H9 (cell line): ENCODE measurements around the gene FARS2. TPM values are rescaled to one million over a fixed set of nuclear protein-coding genes. Genes with fewer than 3 reads are reported as not detected.

ENCODE experiments used
- DNase-seq: peaks from one replicate; pipeline ENCODE4 v3.0.0-alpha.2; 2017
- H2AFZ ChIP-seq: one replicate; pipeline ENCODE4 v1.6.1; 2013; ENCODE audit warnings: mild to moderate bottlenecking, low read length, control low read depth, moderate library complexity
- H2AK5ac ChIP-seq: 2 replicates; pipeline ENCODE4 v1.6.1; 2013; ENCODE audit warnings: low read length, control low read depth, mixed read lengths; ENCODE audit not compliant: insufficient read length
- H2BK120ac ChIP-seq: one replicate; pipeline ENCODE4 v1.6.1; 2013; ENCODE audit warnings: low read depth, mild to moderate bottlenecking, low read length, control low read depth, inconsistent platforms; ENCODE audit not compliant: poor library complexity, severe bottlenecking
- H2BK12ac ChIP-seq: 2 replicates; pipeline ENCODE4 v1.6.1; 2013; ENCODE audit warnings: low read length, control low read depth, mixed read lengths, low read depth; ENCODE audit not compliant: insufficient read length
- H2BK15ac ChIP-seq: 2 replicates; pipeline ENCODE4 v1.6.1; 2013; ENCODE audit warnings: low read depth, low read length, control low read depth
- H2BK20ac ChIP-seq: one replicate; pipeline ENCODE4 v1.6.1; 2013; ENCODE audit warnings: low read depth, mild to moderate bottlenecking, low read length, control low read depth, inconsistent platforms; ENCODE audit not compliant: poor library complexity, severe bottlenecking
- H2BK5ac ChIP-seq: 2 replicates; pipeline ENCODE4 v1.6.1; 2013; ENCODE audit warnings: low read length, control low read depth, mixed read lengths; ENCODE audit not compliant: insufficient read length
- H3K14ac ChIP-seq: 2 replicates; pipeline ENCODE4 v1.6.1; 2013; ENCODE audit warnings: low read length, control low read depth; ENCODE audit not compliant: insufficient read depth
- H3K18ac ChIP-seq: 2 replicates; pipeline ENCODE4 v1.6.1; 2013; ENCODE audit warnings: low read depth, mild to moderate bottlenecking, mixed read lengths, low read length, control low read depth; ENCODE audit not compliant: insufficient read length
- H3K23ac ChIP-seq: 2 replicates; pipeline ENCODE4 v1.6.1; 2013; ENCODE audit warnings: low read length, control low read depth, mixed read lengths, low read depth; ENCODE audit not compliant: insufficient read length
- H3K23me2 ChIP-seq: 2 replicates; pipeline ENCODE4 v1.6.1; 2013; ENCODE audit warnings: low read depth, mild to moderate bottlenecking, mixed read lengths, low read length, control low read depth; ENCODE audit not compliant: insufficient read length, poor library complexity, severe bottlenecking
- H3K27ac ChIP-seq: 2 replicates; pipeline ENCODE4 v1.5.1; 2013; ENCODE audit warnings: low read length, control low read depth, mixed read lengths, low read depth; ENCODE audit not compliant: insufficient read length
- H3K27me3 ChIP-seq: 2 replicates; pipeline ENCODE4 v1.6.1; 2013; ENCODE audit warnings: low read length, control low read depth, inconsistent platforms; ENCODE audit not compliant: insufficient read depth
- H3K4ac ChIP-seq: 2 replicates; pipeline ENCODE4 v1.6.1; 2013; ENCODE audit warnings: low read depth, mild to moderate bottlenecking, control low read depth, inconsistent platforms, low read length, moderate library complexity
- H3K4me1 ChIP-seq: 2 replicates; pipeline ENCODE4 v1.6.1; 2013; ENCODE audit warnings: low read length, control low read depth, inconsistent platforms; ENCODE audit not compliant: insufficient read depth
- H3K4me2 ChIP-seq: 2 replicates; pipeline ENCODE4 v1.6.1; 2013; ENCODE audit warnings: low read length, control low read depth, mixed read lengths; ENCODE audit not compliant: insufficient read length, insufficient read depth
- H3K56ac ChIP-seq: 2 replicates; pipeline ENCODE4 v1.6.1; 2013; ENCODE audit warnings: low read depth, mild to moderate bottlenecking, mixed read lengths, low read length, control low read depth; ENCODE audit not compliant: insufficient read length
- H3K79me1 ChIP-seq: 2 replicates; pipeline ENCODE4 v1.6.1; 2013; ENCODE audit warnings: low read depth, mild to moderate bottlenecking, moderate library complexity, low read length, control low read depth, inconsistent platforms; ENCODE audit not compliant: insufficient read depth, poor library complexity, severe bottlenecking
- H3K79me2 ChIP-seq: 2 replicates; pipeline ENCODE4 v1.6.1; 2013; ENCODE audit warnings: low read length, control low read depth, inconsistent platforms; ENCODE audit not compliant: insufficient read depth
- H3K9ac ChIP-seq: 2 replicates; pipeline ENCODE4 v1.6.1; 2013; ENCODE audit warnings: low read length, control low read depth, mixed read lengths; ENCODE audit not compliant: insufficient read length; ENCODE audit errors: extremely low read depth
- H3K9me3 ChIP-seq: one replicate; pipeline ENCODE4 v1.6.1; 2013; ENCODE audit warnings: low read depth, low read length, inconsistent platforms; ENCODE audit not compliant: control insufficient read depth
- H3T11ph ChIP-seq: one replicate; pipeline ENCODE4 v1.6.1; 2013; ENCODE audit warnings: mild to moderate bottlenecking, low read length, control low read depth, inconsistent platforms
- H4K20me1 ChIP-seq: one replicate; pipeline ENCODE4 v1.6.1; 2013; ENCODE audit not compliant: control insufficient read depth, insufficient read length, insufficient read depth
- H4K5ac ChIP-seq: 2 replicates; pipeline ENCODE4 v1.6.1; 2013; ENCODE audit warnings: low read depth, mild to moderate bottlenecking, mixed read lengths, low read length, control low read depth; ENCODE audit not compliant: insufficient read length
- H4K8ac ChIP-seq: replicated peaks from 2 replicates; pipeline ENCODE4 v1.6.1; 2013; ENCODE audit warnings: low read length, control low read depth, mixed read lengths, low read depth; ENCODE audit not compliant: insufficient read length
- H4K91ac ChIP-seq: 2 replicates; pipeline ENCODE4 v1.6.1; 2013; ENCODE audit warnings: low read depth, mild to moderate bottlenecking, moderate library complexity, mixed read lengths, low read length, control low read depth; ENCODE audit not compliant: insufficient read length
- H3K27ac Mint-ChIP-seq, 3 experiments: 2 replicates in 2 of 3; 3 replicates in 1 of 3; pipeline ENCODE4 v1.8.0; 2020 to 2021; ENCODE audit warnings: mixed read lengths in 3 of 3, mild to moderate bottlenecking in 1 of 3, moderate library complexity in 1 of 3
- H3K27me3 Mint-ChIP-seq: 2 replicates; pipeline ENCODE4 v1.8.0; 2021; ENCODE audit warnings: low read depth, mild to moderate bottlenecking, moderate library complexity, mixed read lengths
- H3K36me3 Mint-ChIP-seq, 3 experiments: 2 replicates in 2 of 3; 3 replicates in 1 of 3; pipeline ENCODE4 v1.8.0; 2020 to 2021; ENCODE audit warnings: low read depth in 3 of 3, mixed read lengths in 3 of 3; ENCODE audit not compliant: insufficient read depth in 1 of 3
- H3K4me1 Mint-ChIP-seq, 2 experiments: 2 replicates each; pipeline ENCODE4 v1.8.0; 2020; ENCODE audit warnings: mixed read lengths in 2 of 2
- H3K4me3 Mint-ChIP-seq, 2 experiments: 2 replicates in 1 of 2; 3 replicates in 1 of 2; pipeline ENCODE4 v1.8.0; 2020 to 2021; ENCODE audit warnings: mild to moderate bottlenecking in 2 of 2, mixed read lengths in 2 of 2, moderate library complexity in 1 of 2
- H3K9me3 Mint-ChIP-seq, 2 experiments: 2 replicates in 1 of 2; 3 replicates in 1 of 2; pipeline ENCODE4 v1.8.0; 2020; ENCODE audit warnings: mild to moderate bottlenecking in 2 of 2, mixed read lengths in 2 of 2, moderate library complexity in 1 of 2
- whole genome bisulfite sequencing: extraction: QIAGEN DNeasy Blood & Tissue Kit; methylation state at CpG from one replicate; pipeline ENCODE4 v1.1.7; 2013; ENCODE audit warnings: missing lambda C conversion rate, low lambda C conversion rate, mixed read lengths; ENCODE audit not compliant: insufficient read length; ENCODE audit errors: extremely low coverage; 5-methylcytosine and 5-hydroxymethylcytosine counted together
- total RNA-seq: library from RNA; stranded (reverse); gene quantifications from 2 replicates; pipeline ENCODE4 v1.2.1, GENCODE V29; 2021
- TF ChIP-seq, protein P1 (sequence below): fragments of 200-600 bp; sonication (generic); conservative IDR thresholded peaks from 3 replicates; pipeline ENCODE4 v1.8.0; 2021; ENCODE audit warnings: antibody characterized with exemption, mild to moderate bottlenecking

Gene FARS2
- total RNA-seq, 1 experiment from 2014 or later: 8.5 TPM

DNA sequence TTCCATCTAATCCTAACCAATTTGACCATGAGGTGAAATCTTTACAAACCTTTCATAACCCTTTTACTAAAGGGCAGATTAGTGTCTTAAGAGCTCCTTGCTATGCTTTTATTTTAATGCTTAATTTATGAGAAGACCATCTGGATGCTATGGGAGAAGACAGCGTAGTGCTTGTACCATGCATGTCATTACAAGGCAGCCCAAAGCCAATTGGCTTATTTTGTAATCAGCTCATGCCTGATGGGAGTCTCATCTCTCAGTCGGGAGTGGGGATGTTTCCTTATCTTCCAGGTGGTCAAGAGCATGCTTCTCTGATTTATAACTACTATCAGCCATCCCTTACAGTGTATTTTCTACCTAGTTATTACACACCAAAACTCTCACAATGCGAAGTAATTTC is 304.7 kb downstream of the FARS2 start:
- Histone ChIP-seq H3K79me2 (no peaks in the 10 kb centered on the region), H3K23me2 (no peaks in the 10 kb centered on the region), H4K5ac (no peak overlapping the region), H2BK5ac (no peak overlapping the region), H2BK20ac (no peak overlapping the region), H2AK5ac (no peak overlapping the region), H3K9me3 (no peaks in the 10 kb centered on the region), H3K14ac (no peak overlapping the region), H3K27ac (no peak overlapping the region), H3K79me1 (no peaks in the 10 kb centered on the region), H3K56ac (no peak overlapping the region), H3K4me2 (no peak overlapping the region), H3K4me1 (no peaks in the 10 kb centered on the region; the same call in 1 of the 2 replicates), H3K9ac (no peak overlapping the region), H3K4ac (no peak overlapping the region), H3K27me3 (no peaks in the 10 kb centered on the region), H2BK12ac (no peak overlapping the region), H4K91ac (no peak overlapping the region), H3K18ac (no peak overlapping the region), H2BK120ac (no peak overlapping the region), H4K8ac (no peak overlapping the region), H4K20me1 (no peaks in the 10 kb centered on the region), H2BK15ac (no peak overlapping the region), H3T11ph (no peak overlapping the region), H2AFZ (no peak overlapping the region), H3K23ac (no peak overlapping the region)
- Mint-ChIP-seq H3K27me3 (no peaks in the 10 kb centered on the region), H3K9me3 (peaks cover 0 to 11% of the 10 kb centered on the region in 2 experiments; a peak in 3 of 5 replicates), H3K27ac (no peak overlapping the region), H3K4me1 (peaks cover 23 to 25% of the 10 kb centered on the region in 2 experiments), H3K36me3 (peaks cover 0 to 7% (median 7%) of the 10 kb centered on the region in 3 experiments; a peak in 3 of 7 replicates), H3K4me3 (no peak overlapping the region)
- WGBS: no CpG with 5 or more reads among the region's 3 CpGs
- DNase-seq: no peak
- TF ChIP-seq, protein P1, sequence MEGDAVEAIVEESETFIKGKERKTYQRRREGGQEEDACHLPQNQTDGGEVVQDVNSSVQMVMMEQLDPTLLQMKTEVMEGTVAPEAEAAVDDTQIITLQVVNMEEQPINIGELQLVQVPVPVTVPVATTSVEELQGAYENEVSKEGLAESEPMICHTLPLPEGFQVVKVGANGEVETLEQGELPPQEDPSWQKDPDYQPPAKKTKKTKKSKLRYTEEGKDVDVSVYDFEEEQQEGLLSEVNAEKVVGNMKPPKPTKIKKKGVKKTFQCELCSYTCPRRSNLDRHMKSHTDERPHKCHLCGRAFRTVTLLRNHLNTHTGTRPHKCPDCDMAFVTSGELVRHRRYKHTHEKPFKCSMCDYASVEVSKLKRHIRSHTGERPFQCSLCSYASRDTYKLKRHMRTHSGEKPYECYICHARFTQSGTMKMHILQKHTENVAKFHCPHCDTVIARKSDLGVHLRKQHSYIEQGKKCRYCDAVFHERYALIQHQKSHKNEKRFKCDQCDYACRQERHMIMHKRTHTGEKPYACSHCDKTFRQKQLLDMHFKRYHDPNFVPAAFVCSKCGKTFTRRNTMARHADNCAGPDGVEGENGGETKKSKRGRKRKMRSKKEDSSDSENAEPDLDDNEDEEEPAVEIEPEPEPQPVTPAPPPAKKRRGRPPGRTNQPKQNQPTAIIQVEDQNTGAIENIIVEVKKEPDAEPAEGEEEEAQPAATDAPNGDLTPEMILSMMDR: no peak
